Suprapubic skin (tissue), 4 donors: ENCODE measurements around the gene TCEAL8. TPM values are rescaled to one million over a fixed set of nuclear protein-coding genes. Genes with fewer than 3 reads are reported as not detected.
"Not testable (repeated sequence)": the region's sequence is repeated elsewhere in the genome, so short reads cannot be mapped to it uniquely, and the experiment has no call there.

Source experiments
- DNase-seq, 2 donors: peaks; one replicate each; pipeline ENCODE4 v3.0.0-alpha.2; 2019; ENCODE audit warnings: low spot score in 2 of 2
- H3K27ac ChIP-seq: fragments of 200-600 bp; sonication (generic); one replicate; pipeline ENCODE4 v1.5.1; 2019
- H3K27me3 ChIP-seq: fragments of 200-600 bp; sonication (generic); one replicate; pipeline ENCODE4 v1.5.1; 2019
- H3K36me3 ChIP-seq: fragments of 200-600 bp; sonication (generic); one replicate; pipeline ENCODE4 v1.5.1; 2019
- H3K4me1 ChIP-seq: fragments of 200-600 bp; sonication (generic); one replicate; pipeline ENCODE4 v1.5.1; 2019
- H3K4me3 ChIP-seq: fragments of 200-600 bp; sonication (generic); one replicate; pipeline ENCODE4 v1.5.1; 2019; ENCODE audit warnings: mild to moderate bottlenecking
- H3K9me3 ChIP-seq: fragments of 200-600 bp; sonication (generic); one replicate; pipeline ENCODE4 v1.5.1; 2019
- EP300 ChIP-seq: sonication (generic); formaldehyde crosslinking; IDR thresholded peaks from one replicate; pipeline ENCODE4 v1.6.1; 2017; ENCODE audit warnings: antibody characterized with exemption
- POLR2A ChIP-seq, 2 donors: fragments of 450-650 bp; IDR thresholded peaks; one replicate each; pipeline ENCODE4 v1.6.1; 2017; ENCODE audit warnings: antibody characterized with exemption in 2 of 2, mild to moderate bottlenecking in 2 of 2, moderate library complexity in 2 of 2
- POLR2AphosphoS5 ChIP-seq, 3 donors: sonication (generic); formaldehyde crosslinking; IDR thresholded peaks; one replicate each; pipeline ENCODE4 v1.6.1; 2017; ENCODE audit warnings: antibody characterized with exemption in 3 of 3
- WGBS: methylation state at CpG from one replicate; pipeline ENCODE4 v1.1.5; 2018; 5-methylcytosine and 5-hydroxymethylcytosine counted together
- total RNA-seq, 4 donors: library from RNA; depleted of rRNA; stranded (reverse); fragments of >200 nt; gene quantifications; one replicate each; pipeline ENCODE4 v1.1.0, GENCODE V29; 2016
- TF ChIP-seq, protein P1 (sequence below), 2 donors: fragments of 200-600 bp in 1 of 2; fragments of 450-650 bp in 1 of 2; sonication (generic) in 1 of 2; IDR thresholded peaks; one replicate each; pipeline ENCODE4 v1.5.1; 2016 to 2019; ENCODE audit warnings: antibody characterized with exemption in 2 of 2, mild to moderate bottlenecking in 1 of 2, moderate library complexity in 1 of 2

TCEAL8 gene
- total RNA-seq, 4 donors from 2014 or later: 39.4 to 50.6 (median 45.2) TPM

DNA sequence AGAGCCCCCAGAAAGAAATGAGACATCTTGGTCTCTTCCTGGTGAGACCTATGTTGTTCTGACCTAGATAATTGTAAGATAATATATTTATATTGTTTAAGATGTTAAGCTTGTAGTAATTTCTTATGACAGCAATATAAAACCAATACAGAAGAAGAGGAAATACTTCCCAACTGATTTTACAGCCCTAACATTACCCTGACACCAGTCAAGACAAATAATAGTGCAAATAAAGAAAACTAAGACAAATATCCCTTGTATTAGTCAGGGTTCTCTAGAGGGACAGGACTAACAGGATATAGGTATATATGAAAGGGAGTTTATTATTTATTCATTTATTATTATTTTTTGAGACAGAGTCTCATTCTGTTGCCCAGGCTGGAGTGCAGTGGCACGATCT is 18.7 kb downstream of the TCEAL8 start:
- Histone ChIP-seq H3K36me3 (no peaks in the 10 kb centered on the region), H3K27me3 (no peaks in the 10 kb centered on the region), H3K9me3 (no peaks in the 10 kb centered on the region), H3K4me3 (no peak overlapping the region), H3K4me1 (no peaks in the 10 kb centered on the region), H3K27ac (no peak overlapping the region)
- TF ChIP-seq POLR2AphosphoS5 (IDR thresholded peaks at IDR 0.05): no peak
- TF ChIP-seq, protein P1, sequence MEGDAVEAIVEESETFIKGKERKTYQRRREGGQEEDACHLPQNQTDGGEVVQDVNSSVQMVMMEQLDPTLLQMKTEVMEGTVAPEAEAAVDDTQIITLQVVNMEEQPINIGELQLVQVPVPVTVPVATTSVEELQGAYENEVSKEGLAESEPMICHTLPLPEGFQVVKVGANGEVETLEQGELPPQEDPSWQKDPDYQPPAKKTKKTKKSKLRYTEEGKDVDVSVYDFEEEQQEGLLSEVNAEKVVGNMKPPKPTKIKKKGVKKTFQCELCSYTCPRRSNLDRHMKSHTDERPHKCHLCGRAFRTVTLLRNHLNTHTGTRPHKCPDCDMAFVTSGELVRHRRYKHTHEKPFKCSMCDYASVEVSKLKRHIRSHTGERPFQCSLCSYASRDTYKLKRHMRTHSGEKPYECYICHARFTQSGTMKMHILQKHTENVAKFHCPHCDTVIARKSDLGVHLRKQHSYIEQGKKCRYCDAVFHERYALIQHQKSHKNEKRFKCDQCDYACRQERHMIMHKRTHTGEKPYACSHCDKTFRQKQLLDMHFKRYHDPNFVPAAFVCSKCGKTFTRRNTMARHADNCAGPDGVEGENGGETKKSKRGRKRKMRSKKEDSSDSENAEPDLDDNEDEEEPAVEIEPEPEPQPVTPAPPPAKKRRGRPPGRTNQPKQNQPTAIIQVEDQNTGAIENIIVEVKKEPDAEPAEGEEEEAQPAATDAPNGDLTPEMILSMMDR (IDR thresholded peaks at IDR 0.05): no peak
- no peak for TF ChIP-seq EP300
- no peak for TF ChIP-seq POLR2A (IDR thresholded peaks at IDR 0.05)
- no peak for DNase-seq
- WGBS: 78% methylated on average over 1 of the region's 1 CpG

DNA sequence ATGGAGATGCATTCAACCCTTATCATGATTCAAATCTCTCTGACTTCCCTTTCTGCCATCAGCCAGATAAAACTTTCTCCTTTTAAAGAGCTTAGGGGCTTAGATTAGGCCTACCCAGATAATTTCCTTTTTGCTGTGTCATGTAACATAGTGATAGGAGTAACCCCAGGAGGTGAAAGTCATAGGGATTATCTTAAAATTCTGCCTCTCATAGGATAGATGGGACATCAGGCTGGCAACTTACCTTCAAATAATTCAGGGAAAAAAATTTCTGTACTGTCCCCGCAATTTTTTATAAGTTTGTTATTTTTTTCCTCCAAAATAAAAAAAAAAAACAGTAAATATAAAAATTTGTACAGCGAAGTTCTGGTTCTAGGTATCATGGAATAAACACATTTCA is 19.3 kb downstream of the TCEAL8 start:
- not testable (repeated sequence) for DNase-seq, H3K27ac ChIP-seq, H3K9me3 ChIP-seq, H3K36me3 ChIP-seq, H3K4me1 ChIP-seq, H3K27me3 ChIP-seq, H3K4me3 ChIP-seq
- WGBS: 32% methylated on average over 2 of the region's 2 CpGs

DNA sequence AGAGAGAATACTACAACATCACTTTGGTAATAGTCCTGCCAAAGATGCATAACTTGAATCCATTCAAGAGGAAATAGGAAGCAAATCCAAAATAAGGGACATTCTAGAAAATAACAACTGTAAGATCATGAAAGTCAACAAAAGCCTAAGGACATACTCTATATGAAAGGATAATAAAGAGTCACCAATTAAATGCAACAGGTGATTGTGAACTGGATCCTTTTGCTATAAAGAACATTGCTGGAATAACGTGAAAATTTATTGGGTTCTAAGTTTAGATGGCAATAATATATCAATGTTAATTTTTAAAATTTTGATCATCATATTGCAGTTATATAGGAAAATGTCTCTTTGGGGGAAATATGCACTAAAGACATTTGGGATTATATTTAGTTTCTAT is 20.1 kb downstream of the TCEAL8 start:
- no peaks in the 10 kb centered on the region for H3K4me1 ChIP-seq
- WGBS: 70% methylated on average over 1 of the region's 1 CpG
- DNase-seq: no peak
- H3K27ac ChIP-seq: no peak overlapping the region
- H3K27me3 ChIP-seq: no peaks in the 10 kb centered on the region
- no peak overlapping the region for H3K4me3 ChIP-seq
- no peaks in the 10 kb centered on the region for H3K9me3 ChIP-seq
- no peaks in the 10 kb centered on the region for H3K36me3 ChIP-seq
- TF ChIP-seq POLR2A (IDR thresholded peaks at IDR 0.05) (no peak), EP300 (no peak), POLR2AphosphoS5 (IDR thresholded peaks at IDR 0.05) (no peak)
- TF ChIP-seq, protein P1 (IDR thresholded peaks at IDR 0.05): no peak

DNA sequence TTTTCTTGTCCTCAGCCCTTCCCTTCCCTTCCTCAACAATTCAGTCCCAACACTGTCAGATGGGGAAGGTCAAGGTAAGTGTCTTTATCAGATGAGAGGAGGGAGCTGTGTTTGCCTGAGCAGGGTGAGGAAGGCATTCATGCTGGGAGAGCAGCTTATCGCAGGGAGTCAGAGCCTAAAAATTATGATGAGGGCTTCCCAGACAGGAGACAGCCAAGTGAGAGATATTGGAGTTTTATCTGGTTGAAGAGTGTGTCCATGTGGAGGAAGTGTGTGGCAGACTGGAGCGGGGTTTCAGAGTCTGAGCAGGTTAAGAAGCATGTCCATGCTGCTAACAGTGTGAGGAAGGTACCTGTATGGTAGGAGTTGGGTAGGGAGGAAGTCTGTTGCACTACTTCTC is 21.7 kb downstream of the TCEAL8 start:
- Histone ChIP-seq H3K4me3 (no peak overlapping the region), H3K27me3 (no peaks in the 10 kb centered on the region), H3K27ac (no peak overlapping the region), H3K36me3 (no peaks in the 10 kb centered on the region), H3K9me3 (no peaks in the 10 kb centered on the region), H3K4me1 (no peaks in the 10 kb centered on the region)
- DNase-seq: no peak
- TF ChIP-seq, protein P1 (IDR thresholded peaks at IDR 0.05): no peak
- TF ChIP-seq POLR2A (IDR thresholded peaks at IDR 0.05): no peak
- no peak for TF ChIP-seq POLR2AphosphoS5 (IDR thresholded peaks at IDR 0.05)
- no peak for TF ChIP-seq EP300
- 77% methylated on average over 2 of the region's 2 CpGs for WGBS

DNA sequence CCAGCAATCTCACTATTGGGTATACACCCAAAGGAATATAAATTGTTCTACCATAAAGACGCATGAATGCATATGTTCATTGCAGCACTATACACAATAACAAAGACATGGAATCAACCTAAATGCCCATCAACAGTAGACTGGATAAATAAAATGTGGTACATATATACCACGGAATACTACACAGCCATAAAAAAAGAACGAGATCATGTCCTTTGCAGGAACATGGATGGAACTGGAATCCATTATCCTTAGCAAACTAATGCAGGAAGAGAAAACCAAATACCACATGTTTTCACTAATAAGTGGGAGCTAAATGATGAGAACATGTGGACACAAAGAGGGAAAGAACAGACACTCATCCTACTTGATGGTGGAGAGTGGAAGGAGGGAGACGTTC is 29.0 kb downstream of the TCEAL8 start:
- not testable (repeated sequence) for H3K36me3 ChIP-seq, H3K4me3 ChIP-seq, H3K9me3 ChIP-seq, H3K4me1 ChIP-seq, H3K27ac ChIP-seq, H3K27me3 ChIP-seq, DNase-seq
- WGBS: 88% methylated on average over 4 of the region's 4 CpGs

DNA sequence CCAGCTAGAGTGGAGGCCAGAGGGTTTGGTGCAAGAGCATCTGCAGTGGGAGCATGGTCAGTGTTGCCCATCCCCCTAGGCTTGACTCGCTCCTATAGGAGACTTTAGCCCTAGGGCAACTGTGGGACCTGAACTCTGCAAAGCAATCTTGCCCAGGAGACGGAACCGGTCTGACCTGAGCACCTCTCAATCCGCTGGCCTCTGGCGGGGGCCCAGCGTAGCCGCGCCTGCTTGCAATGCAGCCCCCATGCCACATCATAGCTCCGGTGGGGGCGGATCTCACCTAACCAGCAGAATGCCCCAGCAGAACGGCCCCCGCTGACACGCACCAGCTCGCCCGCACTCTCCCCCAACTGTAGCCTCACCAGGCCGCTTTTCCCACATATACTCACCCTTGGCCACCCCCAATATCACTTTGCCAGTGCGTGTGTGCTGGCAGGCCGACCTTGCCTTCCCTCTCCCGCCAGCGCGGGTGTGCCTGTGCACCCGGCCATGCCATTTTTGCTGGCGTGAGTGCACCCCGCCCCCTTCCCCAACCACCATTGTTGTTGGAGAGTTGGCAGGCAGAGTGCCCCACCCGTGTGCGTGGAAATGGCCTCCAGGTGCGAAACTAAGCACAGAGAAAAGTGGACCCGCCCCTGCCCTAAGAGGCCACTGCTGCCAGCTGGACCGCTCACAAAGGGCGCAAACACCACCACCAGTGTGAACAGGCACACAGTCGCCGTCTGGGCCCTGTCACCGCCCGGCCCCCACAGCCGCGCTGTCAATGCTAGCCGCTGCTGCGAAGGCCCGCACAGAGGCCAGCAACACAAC is 34.2 kb downstream of the TCEAL8 start:
- Histone ChIP-seq H3K36me3 (no peaks in the 10 kb centered on the region), H3K4me3 (peak overlapping the region; percentile 28), H3K27me3 (no peaks in the 10 kb centered on the region), H3K9me3 (no peaks in the 10 kb centered on the region), H3K4me1 (no peaks in the 10 kb centered on the region), H3K27ac (peak overlapping the region; percentile 14)
- WGBS: 57% methylated on average over 13 of the region's 39 CpGs
- no peak for DNase-seq
- TF ChIP-seq, protein P1 (IDR thresholded peaks at IDR 0.05): no peak
- TF ChIP-seq POLR2AphosphoS5 (IDR thresholded peaks at IDR 0.05) (no peak), POLR2A (IDR thresholded peaks at IDR 0.05) (no peak), EP300 (no peak)
